Suprapubic skin (tissue), 4 donors: Measurements from ENCODE around the gene HS6ST1.
"Not testable (repeated sequence)": the region's sequence is repeated elsewhere in the genome, so short reads cannot be mapped to it uniquely, and the experiment has no call there.

Source experiments
- CTCF ChIP-seq, 2 donors: fragments of 200-600 bp in 1 of 2; fragments of 450-650 bp in 1 of 2; sonication (generic) in 1 of 2; IDR thresholded peaks; one replicate each; pipeline ENCODE4 v1.5.1; 2016 to 2019; ENCODE audit warnings: antibody characterized with exemption in 2 of 2, mild to moderate bottlenecking in 1 of 2, moderate library complexity in 1 of 2
- EP300 ChIP-seq: sonication (generic); formaldehyde crosslinking; IDR thresholded peaks from one replicate; pipeline ENCODE4 v1.6.1; 2017; ENCODE audit warnings: antibody characterized with exemption
- POLR2A ChIP-seq, 2 donors: fragments of 450-650 bp; IDR thresholded peaks; one replicate each; pipeline ENCODE4 v1.6.1; 2017; ENCODE audit warnings: antibody characterized with exemption in 2 of 2, mild to moderate bottlenecking in 2 of 2, moderate library complexity in 2 of 2
- POLR2AphosphoS5 ChIP-seq, 3 donors: sonication (generic); formaldehyde crosslinking; IDR thresholded peaks; one replicate each; pipeline ENCODE4 v1.6.1; 2017; ENCODE audit warnings: antibody characterized with exemption in 3 of 3

GRCh38 chr2:128266463-128266862, 52.2 kb downstream of the HS6ST1 start:
- not testable (repeated sequence) for TF ChIP-seq CTCF (IDR thresholded peaks at IDR 0.05); POLR2A (IDR thresholded peaks at IDR 0.05); POLR2AphosphoS5 (IDR thresholded peaks at IDR 0.05); EP300
